Articular chondrocyte of knee joint (primary cell): ENCODE measurements around the gene RPS29. TPM values are rescaled to one million over a fixed set of nuclear protein-coding genes. Genes with fewer than 3 reads are reported as not detected.

ENCODE experiments used
- small RNA-seq: library from RNA; depleted of rRNA; stranded (forward); fragments of <200 nt; gene quantifications from one replicate; pipeline ENCODE3, GENCODE V24; 2012
- total RNA-seq: library from RNA; depleted of rRNA; stranded (reverse); fragments of >200 nt; gene quantifications from 2 replicates; pipeline ENCODE4 v1.2.3, GENCODE V29; 2012

Gene RPS29
- 3,172 and 6,740 TPM in 2 replicates for total RNA-seq

DNA sequence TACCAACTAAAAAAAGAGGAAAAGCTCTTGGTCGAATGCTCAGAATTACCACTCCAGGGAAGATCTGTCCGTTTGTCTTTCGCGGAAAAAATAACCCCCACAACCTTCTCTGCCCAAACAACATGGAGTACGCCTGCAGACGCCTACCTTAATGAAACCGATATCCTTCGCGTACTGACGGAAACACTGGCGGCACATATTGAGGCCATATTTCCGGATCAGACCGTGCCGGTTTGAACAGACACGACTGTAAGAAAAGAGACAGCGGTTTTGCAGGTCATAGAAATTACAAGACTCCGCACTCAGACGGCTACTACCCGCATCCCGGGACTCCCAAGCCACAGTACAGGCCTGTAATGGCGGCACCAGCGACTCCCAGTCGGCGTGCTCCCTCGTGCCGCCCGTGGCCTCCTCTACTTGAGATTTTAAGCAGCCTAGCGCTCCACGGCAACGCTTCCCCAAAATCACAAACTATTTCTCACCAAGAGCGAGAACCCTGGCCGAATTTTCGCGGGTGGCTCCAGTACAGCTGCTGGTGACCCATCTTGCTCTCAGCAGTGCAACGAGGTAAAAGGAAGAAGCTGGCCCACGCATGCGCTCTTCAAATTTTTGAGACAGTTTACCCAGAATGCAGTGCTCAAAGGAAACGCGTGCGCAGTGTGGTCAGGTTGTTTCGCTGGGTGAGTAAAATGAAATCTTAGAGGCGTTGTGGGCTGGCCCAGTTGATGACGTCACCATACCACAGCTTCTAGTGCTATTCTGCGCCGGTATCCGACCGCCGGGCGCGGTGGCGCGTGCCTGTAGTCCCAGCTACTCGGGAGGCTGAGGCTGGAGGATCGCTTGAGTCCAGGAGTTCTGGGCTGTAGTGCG lies at the start of gene RPS29:
RPS29 (minus strand) TSS at position 578 of the 870 bp plus-strand sequence; CDS start at position 544, 34 bp downstream.

GRCh38 chr14:49634547-49635334 lies 48.6 kb upstream of the RPS29 start, which contains the start of gene DNAAF2:
Gene DNAAF2 (minus strand): TSS chr14:49635244. CDS start chr14:49635149, 95 bp downstream.

GRCh38 chr14:49620182-49621113 lies 34.3 kb upstream of the RPS29 start, which contains the start of the genes MGAT2 and RPL36AL:
Gene MGAT2 (plus strand): TSS chr14:49620799. CDS start chr14:49621269, 470 bp downstream.
Gene RPL36AL (minus strand): TSS chr14:49620626. CDS start chr14:49619104, 1,522 bp downstream.

DNA sequence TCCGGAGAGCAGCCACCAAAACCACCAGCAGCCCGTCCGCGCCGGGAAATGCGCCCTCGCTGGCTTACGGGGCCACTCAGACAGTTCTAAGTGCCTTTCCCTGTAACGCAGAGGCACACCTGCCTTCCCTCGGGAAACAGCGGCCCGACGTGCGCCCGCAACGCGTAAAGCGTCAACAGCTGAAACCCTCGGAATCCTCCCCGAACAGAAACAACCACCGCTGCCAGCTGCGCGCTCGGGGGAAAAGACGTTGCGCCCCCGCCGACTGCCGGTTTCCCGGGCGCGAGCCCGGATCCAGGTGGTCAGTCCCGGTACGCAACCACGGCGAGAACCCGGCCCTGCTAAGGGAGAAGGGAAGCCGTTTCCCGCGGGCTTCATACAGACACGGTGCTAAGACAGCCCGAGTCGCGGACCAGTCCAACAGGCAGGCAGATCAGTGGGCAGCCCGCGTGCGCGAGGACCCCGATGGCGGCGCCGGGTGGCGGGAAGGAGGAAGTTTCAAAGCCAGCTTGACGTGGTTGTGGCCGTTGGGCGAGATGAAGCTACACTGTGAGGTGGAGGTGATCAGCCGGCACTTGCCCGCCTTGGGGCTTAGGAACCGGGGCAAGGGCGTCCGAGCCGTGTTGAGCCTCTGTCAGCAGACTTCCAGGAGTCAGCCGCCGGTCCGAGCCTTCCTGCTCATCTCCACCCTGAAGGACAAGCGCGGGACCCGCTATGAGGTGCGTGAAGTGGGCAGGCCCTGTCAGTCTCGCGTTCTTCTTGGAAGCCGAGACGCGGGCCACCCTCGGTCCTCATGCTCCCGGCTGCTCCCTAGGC lies 12.5 kb upstream of the RPS29 start, which contains the start of gene LRR1:
LRR1 (plus strand) TSS at position 456 of the 816 bp plus-strand sequence; CDS start at position 537, 81 bp downstream.

Small RNA genes within 50 kb of the gene (small RNA-seq; reads per million reads assigned to genes)
- gene AL139099.3 (not detected), gene AL139099.4 (not detected), gene RF00019 (not detected), gene RNA5SP384 (not detected)

Other genes with a start within 250 kb of the RPS29 start
- gene LRR1, start 12.6 kb upstream of the RPS29 start, total RNA-seq: 15.5 and 19.6 TPM in 2 replicates
- 173 and 177 TPM in 2 replicates for gene RPL36AL, start 34.2 kb upstream of the RPS29 start, total RNA-seq
- gene MGAT2, start 34.4 kb upstream of the RPS29 start, total RNA-seq: 81.7 and 88.4 TPM in 2 replicates
- gene DNAAF2, start 48.9 kb upstream of the RPS29 start, total RNA-seq: 7.8 and 11.5 TPM in 2 replicates
- gene POLE2, start 101.8 kb upstream of the RPS29 start, total RNA-seq: 8.5 and 13.1 TPM in 2 replicates
- gene KLHDC1, start 106.7 kb upstream of the RPS29 start, total RNA-seq: 4.6 and 5.0 TPM in 2 replicates
- gene KLHDC2, start 181.8 kb upstream of the RPS29 start, total RNA-seq: 82.0 and 102 TPM in 2 replicates